DOHH2 (cell line): ENCODE measurements around the gene COL18A1.

Experiments
- EZH2phosphoT487 ChIP-seq: fragments of 200-600 bp; sonication (generic); IDR thresholded peaks from 2 replicates; pipeline ENCODE4 v1.6.1; 2017; ENCODE audit warnings: borderline replicate concordance, mild to moderate bottlenecking, antibody characterized with exemption, low read length, moderate library complexity, mixed read lengths
- TF ChIP-seq, protein P1 (sequence below): fragments of 200-600 bp; sonication (generic); IDR thresholded peaks from one replicate; pipeline ENCODE4 v1.5.1; 2014; ENCODE audit warnings: antibody characterized with exemption, mild to moderate bottlenecking, low read depth, low read length; ENCODE audit not compliant: poor library complexity, severe bottlenecking

DNA sequence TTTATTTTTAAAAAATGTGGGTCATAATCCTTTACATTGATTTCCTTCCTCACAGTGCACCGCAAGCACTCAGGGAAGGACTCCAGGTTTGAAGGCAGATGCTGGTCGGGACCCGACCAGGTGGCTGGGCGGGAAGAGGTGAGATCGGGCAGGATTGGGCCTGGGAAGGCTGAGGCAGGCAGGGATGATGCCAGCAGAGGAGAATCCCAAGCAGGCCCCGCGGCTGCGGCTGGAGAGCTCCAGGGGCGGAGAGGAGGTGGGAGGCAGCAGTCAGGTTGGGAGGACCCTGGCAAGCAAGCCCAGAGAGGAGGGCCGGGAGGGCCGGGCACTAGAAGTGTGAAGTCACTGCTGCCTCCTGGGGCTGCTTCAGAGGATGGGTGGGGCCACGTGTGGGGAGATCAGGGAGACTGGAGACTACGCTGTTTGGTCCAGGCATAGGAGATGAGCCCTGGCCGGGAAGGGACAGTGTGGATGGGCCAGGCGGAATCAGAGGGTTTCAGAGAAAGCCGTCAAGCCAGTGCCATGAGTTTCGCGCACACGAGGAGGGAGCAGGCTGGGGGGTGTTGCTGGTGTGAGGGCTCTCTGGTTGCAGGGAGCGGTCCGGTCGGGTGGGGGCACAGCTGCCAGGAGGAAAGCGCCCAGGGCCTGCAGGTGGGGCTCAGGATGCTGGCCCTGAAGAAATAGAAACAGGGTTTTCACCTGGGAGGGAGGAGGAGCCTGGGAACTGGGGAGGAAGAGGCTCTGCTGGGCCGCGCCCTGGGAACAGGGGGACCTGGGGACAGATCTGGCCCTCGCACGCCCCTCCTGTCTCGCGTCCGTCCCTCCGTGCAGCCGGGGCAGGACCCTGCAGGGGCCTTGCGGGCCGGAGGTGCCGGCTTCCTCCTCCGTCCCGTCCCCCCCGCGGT is 888 bp upstream of the COL18A1 start:
- TF ChIP-seq, protein P1, sequence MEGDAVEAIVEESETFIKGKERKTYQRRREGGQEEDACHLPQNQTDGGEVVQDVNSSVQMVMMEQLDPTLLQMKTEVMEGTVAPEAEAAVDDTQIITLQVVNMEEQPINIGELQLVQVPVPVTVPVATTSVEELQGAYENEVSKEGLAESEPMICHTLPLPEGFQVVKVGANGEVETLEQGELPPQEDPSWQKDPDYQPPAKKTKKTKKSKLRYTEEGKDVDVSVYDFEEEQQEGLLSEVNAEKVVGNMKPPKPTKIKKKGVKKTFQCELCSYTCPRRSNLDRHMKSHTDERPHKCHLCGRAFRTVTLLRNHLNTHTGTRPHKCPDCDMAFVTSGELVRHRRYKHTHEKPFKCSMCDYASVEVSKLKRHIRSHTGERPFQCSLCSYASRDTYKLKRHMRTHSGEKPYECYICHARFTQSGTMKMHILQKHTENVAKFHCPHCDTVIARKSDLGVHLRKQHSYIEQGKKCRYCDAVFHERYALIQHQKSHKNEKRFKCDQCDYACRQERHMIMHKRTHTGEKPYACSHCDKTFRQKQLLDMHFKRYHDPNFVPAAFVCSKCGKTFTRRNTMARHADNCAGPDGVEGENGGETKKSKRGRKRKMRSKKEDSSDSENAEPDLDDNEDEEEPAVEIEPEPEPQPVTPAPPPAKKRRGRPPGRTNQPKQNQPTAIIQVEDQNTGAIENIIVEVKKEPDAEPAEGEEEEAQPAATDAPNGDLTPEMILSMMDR = no peak
- no peak for TF ChIP-seq EZH2phosphoT487
